Keratinocyte (primary cell): ENCODE data around the gene CLN3.

Source experiments
- CTCF ChIP-seq, 3 experiments: IDR thresholded peaks in 1 of 3; conservative IDR thresholded peaks in 1 of 3; optimal IDR thresholded peaks in 1 of 3; 2 replicates in 2 of 3; 3 replicates in 1 of 3; pipeline versions ENCODE3 to v1.5.1; 2011; ENCODE audit warnings: low read length in 3 of 3, mild to moderate bottlenecking in 3 of 3, moderate library complexity in 2 of 3, control low read depth in 1 of 3, inconsistent platforms in 1 of 3; ENCODE audit not compliant: insufficient read depth in 2 of 3; ENCODE audit errors: extremely low read depth in 1 of 3
- EZH2 ChIP-seq: IDR thresholded peaks from one replicate; pipeline ENCODE4 v1.6.1; 2012; ENCODE audit warnings: inconsistent platforms, mild to moderate bottlenecking, low read length, moderate library complexity

- no peak for TF ChIP-seq CTCF (optimal IDR thresholded peaks at IDR 0.05 in 1 of 3, IDR thresholded peaks at IDR 0.05 in 1 of 3, conservative IDR thresholded peaks at IDR 0.05 in 1 of 3; ENCODE audit: extremely low read depth in 1 of 3, insufficient read depth in 2 of 3, low read length in 3 of 3)
- TF ChIP-seq EZH2 = no peak
These were observed 13.0 kb upstream of the CLN3 start for GRCh38 chr16:28504707-28505404.
